Keratinocyte (primary cell): ENCODE data around the gene SLC37A1.

Experiments
- EZH2 ChIP-seq: IDR thresholded peaks from one replicate; pipeline ENCODE4 v1.6.1; 2012; ENCODE audit warnings: inconsistent platforms, mild to moderate bottlenecking, low read length, moderate library complexity
- TF ChIP-seq, protein P1 (sequence below), 3 experiments: IDR thresholded peaks in 1 of 3; conservative IDR thresholded peaks in 1 of 3; optimal IDR thresholded peaks in 1 of 3; 2 replicates in 2 of 3; 3 replicates in 1 of 3; pipeline versions ENCODE3 to v1.5.1; 2011; ENCODE audit warnings: low read length in 3 of 3, mild to moderate bottlenecking in 3 of 3, moderate library complexity in 2 of 3, control low read depth in 1 of 3, inconsistent platforms in 1 of 3; ENCODE audit not compliant: insufficient read depth in 2 of 3; ENCODE audit errors: extremely low read depth in 1 of 3

DNA sequence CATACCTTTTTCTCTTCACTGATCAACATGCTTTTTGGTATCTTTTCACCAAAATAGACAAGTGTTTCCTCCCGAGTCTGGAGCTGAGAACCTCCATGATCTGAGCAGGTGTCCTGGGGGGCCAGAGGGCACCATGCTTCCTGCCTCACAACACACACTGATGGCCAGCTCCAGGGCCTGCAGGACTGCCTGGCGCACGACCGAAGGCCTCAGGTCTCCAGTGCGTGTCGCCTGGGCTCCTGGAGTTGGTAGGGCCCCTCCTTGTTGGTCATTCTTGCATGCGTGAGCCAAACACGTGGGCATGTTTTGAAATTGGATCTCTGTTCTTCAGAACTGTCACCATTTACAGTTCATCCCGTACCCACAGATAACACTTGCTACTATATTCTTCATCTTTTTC is 64.4 kb downstream of the SLC37A1 start:
- TF ChIP-seq, protein P1, sequence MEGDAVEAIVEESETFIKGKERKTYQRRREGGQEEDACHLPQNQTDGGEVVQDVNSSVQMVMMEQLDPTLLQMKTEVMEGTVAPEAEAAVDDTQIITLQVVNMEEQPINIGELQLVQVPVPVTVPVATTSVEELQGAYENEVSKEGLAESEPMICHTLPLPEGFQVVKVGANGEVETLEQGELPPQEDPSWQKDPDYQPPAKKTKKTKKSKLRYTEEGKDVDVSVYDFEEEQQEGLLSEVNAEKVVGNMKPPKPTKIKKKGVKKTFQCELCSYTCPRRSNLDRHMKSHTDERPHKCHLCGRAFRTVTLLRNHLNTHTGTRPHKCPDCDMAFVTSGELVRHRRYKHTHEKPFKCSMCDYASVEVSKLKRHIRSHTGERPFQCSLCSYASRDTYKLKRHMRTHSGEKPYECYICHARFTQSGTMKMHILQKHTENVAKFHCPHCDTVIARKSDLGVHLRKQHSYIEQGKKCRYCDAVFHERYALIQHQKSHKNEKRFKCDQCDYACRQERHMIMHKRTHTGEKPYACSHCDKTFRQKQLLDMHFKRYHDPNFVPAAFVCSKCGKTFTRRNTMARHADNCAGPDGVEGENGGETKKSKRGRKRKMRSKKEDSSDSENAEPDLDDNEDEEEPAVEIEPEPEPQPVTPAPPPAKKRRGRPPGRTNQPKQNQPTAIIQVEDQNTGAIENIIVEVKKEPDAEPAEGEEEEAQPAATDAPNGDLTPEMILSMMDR (optimal IDR thresholded peaks at IDR 0.05 in 1 of 3, IDR thresholded peaks at IDR 0.05 in 1 of 3, conservative IDR thresholded peaks at IDR 0.05 in 1 of 3; ENCODE audit: extremely low read depth in 1 of 3, insufficient read depth in 2 of 3, low read length in 3 of 3): no peak
- no peak for TF ChIP-seq EZH2
